Mesodermal cell (in vitro differentiated cells): ENCODE measurements around the gene PPP3CA.
"Not testable (repeated sequence)": the region's sequence is repeated elsewhere in the genome, so short reads cannot be mapped to it uniquely, and the experiment has no call there.

ENCODE experiments used
- H3K27ac ChIP-seq: 2 replicates; pipeline ENCODE4 v1.7.0; 2013; ENCODE audit warnings: mild to moderate bottlenecking, low read depth, low read length, moderate library complexity; ENCODE audit not compliant: severe bottlenecking
- H3K36me3 ChIP-seq: 2 replicates; pipeline ENCODE4 v1.7.1; 2013; ENCODE audit warnings: mild to moderate bottlenecking, low read length, moderate library complexity; ENCODE audit not compliant: control insufficient read depth, insufficient read depth
- H3K4me1 ChIP-seq: one replicate; pipeline ENCODE4 v1.7.1; 2013; ENCODE audit warnings: mild to moderate bottlenecking, low read length; ENCODE audit not compliant: insufficient read depth, control insufficient read depth, poor library complexity, severe bottlenecking
- H3K4me3 ChIP-seq: 2 replicates; pipeline ENCODE4 v1.7.0; 2013; ENCODE audit warnings: low read length, control low read depth, mild to moderate bottlenecking; ENCODE audit not compliant: insufficient read depth, poor library complexity, severe bottlenecking; ENCODE audit errors: extremely low read depth
- H3K9me3 ChIP-seq: 2 replicates; pipeline ENCODE4 v1.7.1; 2013; ENCODE audit warnings: mild to moderate bottlenecking, low read length, moderate library complexity; ENCODE audit not compliant: control insufficient read depth
- WGBS, 2 experiments: methylation state at CpG; one replicate each; pipeline ENCODE4 v1.1.5; 2013; ENCODE audit warnings: missing lambda C conversion rate in 2 of 2; ENCODE audit not compliant: insufficient coverage in 2 of 2; 5-methylcytosine and 5-hydroxymethylcytosine counted together

Gene PPP3CA

GRCh38 chr4:101253121-101253520, 94.2 kb downstream of the PPP3CA start:
- WGBS, 2 experiments = no CpG with 5 or more reads among the region's 1 CpG
- H3K4me1 ChIP-seq = no peaks in the 10 kb centered on the region
- H3K9me3 ChIP-seq = no peaks in the 10 kb centered on the region
- no peak overlapping the region for H3K27ac ChIP-seq
- H3K36me3 ChIP-seq = no peaks in the 10 kb centered on the region
- no peak overlapping the region for H3K4me3 ChIP-seq

DNA sequence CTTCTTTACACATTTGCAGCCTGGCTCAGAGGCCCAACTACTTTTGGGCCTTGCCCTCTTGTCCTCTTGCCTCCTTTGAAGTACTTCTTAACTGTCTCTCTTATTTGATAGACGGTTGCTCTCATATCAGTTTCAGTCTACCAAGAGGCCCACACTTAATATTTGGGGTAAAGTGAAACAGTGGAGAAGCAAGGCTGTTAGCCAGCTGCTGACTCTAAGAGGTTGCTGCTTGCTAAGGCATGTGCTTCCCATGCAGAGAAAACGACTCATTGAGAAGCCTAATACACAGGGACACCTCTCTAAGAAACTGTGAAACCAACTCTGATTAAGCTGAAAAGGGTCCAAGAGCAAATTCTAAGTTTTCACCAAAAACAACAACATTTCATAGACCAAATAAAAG, 94.6 kb downstream of the PPP3CA start:
- 61 to 100% methylated on average over 1 to 2 of the region's 2 CpGs for whole genome bisulfite sequencing, 2 experiments
- no peaks in the 10 kb centered on the region for H3K36me3 ChIP-seq
- H3K4me1 ChIP-seq = no peaks in the 10 kb centered on the region
- no peaks in the 10 kb centered on the region for H3K9me3 ChIP-seq
- no peak overlapping the region for H3K27ac ChIP-seq
- H3K4me3 ChIP-seq = no peak overlapping the region

DNA sequence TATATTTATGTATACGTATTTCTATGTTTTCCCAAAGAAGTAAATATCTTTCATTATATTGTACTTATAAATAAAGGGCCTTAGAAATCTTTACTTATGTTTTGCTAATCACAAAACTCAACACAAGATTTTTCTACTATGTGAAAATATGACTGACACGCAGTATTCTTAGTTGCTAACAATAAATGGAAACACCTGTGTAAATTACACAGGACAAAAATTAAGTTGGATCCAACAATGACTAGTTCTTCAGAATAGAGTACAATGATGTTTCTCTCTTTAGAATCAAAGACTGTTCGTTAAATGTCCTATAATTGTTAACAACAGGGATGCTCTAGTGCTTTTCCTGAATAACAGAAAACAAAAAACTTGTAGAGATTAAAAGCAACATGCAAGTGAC, 96.1 kb downstream of the PPP3CA start:
- H3K27ac ChIP-seq = no peak overlapping the region
- H3K9me3 ChIP-seq = no peaks in the 10 kb centered on the region
- whole genome bisulfite sequencing, 2 experiments = 100% methylated on average over 1 of the region's 3 CpGs; no CpG with 5 or more reads in 1 of the 2 experiments

DNA sequence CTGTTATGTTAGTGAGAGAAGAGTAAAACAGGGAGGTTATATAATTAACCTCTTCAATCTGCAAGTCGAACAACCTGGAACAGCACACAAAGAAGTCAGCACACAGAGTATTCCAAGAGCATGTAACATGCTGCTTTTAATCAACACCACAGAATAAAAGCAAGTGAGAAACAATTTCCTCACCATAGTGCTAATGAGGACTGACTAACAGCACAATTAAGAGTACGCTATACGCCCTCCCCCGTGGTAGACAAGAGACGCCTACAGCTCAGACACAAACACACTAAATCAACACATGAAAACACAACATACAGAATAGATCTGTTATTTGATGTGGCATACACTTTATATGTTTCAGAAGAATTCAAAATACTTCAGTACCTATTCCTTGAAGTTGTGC, 103.0 kb downstream of the PPP3CA start:
- H3K36me3 ChIP-seq = no peaks in the 10 kb centered on the region
- H3K27ac ChIP-seq = no peak overlapping the region
- no peaks in the 10 kb centered on the region for H3K9me3 ChIP-seq
- H3K4me3 ChIP-seq = no peak overlapping the region
- no peaks in the 10 kb centered on the region for H3K4me1 ChIP-seq
- 85 to 100% methylated on average over 1 to 2 of the region's 5 CpGs for WGBS, 2 experiments

More for the DNA sequence above, 96.1 kb downstream of the PPP3CA start:
- Histone ChIP-seq H3K4me1 (no peaks in the 10 kb centered on the region), H3K4me3 (no peak overlapping the region), H3K36me3 (no peaks in the 10 kb centered on the region)

- no CpG with 5 or more reads among the region's 1 CpG for WGBS, 2 experiments
- H3K4me1 ChIP-seq = no peaks in the 10 kb centered on the region
- H3K36me3 ChIP-seq = no peaks in the 10 kb centered on the region
- H3K27ac ChIP-seq = no peak overlapping the region
- H3K4me3 ChIP-seq = no peak overlapping the region
- H3K9me3 ChIP-seq = no peaks in the 10 kb centered on the region
Measured at GRCh38 chr4:101242441-101242840, 104.9 kb downstream of the PPP3CA start.

DNA sequence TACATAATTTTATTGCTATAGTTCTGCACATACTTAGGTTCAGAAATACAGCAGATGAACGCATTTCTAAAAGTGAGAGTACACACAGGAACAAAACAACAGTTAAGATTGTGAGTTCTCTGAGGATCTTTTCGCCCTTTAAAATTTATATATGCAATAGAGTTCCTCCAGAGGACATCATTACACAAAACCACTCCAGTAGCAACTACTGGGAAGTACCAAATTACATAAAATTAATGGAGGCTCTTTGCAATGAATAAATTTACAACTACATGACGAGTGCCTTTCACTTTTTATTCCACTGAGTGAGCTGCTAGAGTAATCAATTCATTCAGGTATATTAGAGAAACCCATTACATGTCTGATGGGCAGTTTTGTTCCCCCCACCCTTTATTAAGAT, 107.2 kb downstream of the PPP3CA start:
- Histone ChIP-seq H3K4me3 (no peak overlapping the region), H3K27ac (no peak overlapping the region)
- WGBS, 2 experiments = 83% methylated on average over 2 of the region's 3 CpGs; no CpG with 5 or more reads in 1 of the 2 experiments

GRCh38 chr4:101239665-101240064, 107.7 kb downstream of the PPP3CA start:
- Histone ChIP-seq H3K4me1 (no peaks in the 10 kb centered on the region), H3K9me3 (no peaks in the 10 kb centered on the region), H3K36me3 (no peaks in the 10 kb centered on the region), H3K27ac (no peak overlapping the region), H3K4me3 (no peak overlapping the region)
- 80% methylated on average over 1 of the region's 1 CpG; no CpG with 5 or more reads in 1 of the 2 experiments for WGBS, 2 experiments

More for the DNA sequence above, 107.2 kb downstream of the PPP3CA start:
- no peaks in the 10 kb centered on the region for H3K4me1 ChIP-seq
- H3K36me3 ChIP-seq = no peaks in the 10 kb centered on the region
- H3K9me3 ChIP-seq = no peaks in the 10 kb centered on the region

DNA sequence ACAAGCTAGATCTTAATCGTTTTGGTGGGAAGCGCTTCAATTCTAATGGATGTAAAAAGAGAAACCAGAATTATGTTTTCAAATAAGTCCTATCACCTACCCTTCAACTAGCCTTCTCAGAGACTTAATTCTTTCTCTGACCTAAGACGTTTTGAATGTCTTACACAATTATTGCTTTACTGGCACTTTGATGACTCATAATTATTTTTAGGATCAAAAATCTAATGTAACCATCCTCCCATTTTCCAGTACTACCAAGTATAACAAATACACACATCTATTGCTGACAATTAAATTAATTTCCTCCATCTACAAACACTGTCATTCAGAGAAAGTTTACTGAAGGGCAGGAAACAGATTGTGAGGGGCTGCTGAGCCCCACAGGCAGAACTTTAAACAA, 108.6 kb downstream of the PPP3CA start:
- Histone ChIP-seq H3K9me3 (no peaks in the 10 kb centered on the region), H3K4me3 (no peak overlapping the region), H3K4me1 (no peaks in the 10 kb centered on the region), H3K36me3 (no peaks in the 10 kb centered on the region), H3K27ac (no peak overlapping the region)
- 100% methylated on average over 1 of the region's 3 CpGs; no CpG with 5 or more reads in 1 of the 2 experiments for whole genome bisulfite sequencing, 2 experiments

DNA sequence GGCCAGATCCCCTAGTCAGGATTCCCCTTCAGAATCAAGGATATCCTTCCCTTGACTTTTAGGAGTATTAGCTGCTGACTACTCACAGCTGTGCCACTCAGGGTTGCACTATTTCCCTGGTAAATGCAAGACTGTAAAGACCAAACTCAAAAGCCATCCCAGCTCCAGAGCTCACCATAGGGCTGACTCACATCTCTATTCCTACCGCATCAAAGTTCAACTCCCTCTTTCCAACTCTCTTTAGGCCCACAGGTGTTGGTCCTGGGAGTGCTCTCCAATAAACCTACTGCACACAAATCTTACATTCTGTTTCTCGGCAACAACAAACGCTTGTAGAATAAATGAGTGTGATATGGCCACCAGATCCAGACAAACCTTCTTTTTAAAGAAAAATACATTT, 109.6 kb downstream of the PPP3CA start:
- Histone ChIP-seq H3K4me1 (no peaks in the 10 kb centered on the region), H3K4me3 (no peak overlapping the region), H3K36me3 (no peaks in the 10 kb centered on the region), H3K27ac (no peak overlapping the region), H3K9me3 (no peaks in the 10 kb centered on the region)
- 90% methylated on average over 1 of the region's 3 CpGs; no CpG with 5 or more reads in 1 of the 2 experiments for WGBS, 2 experiments

- Histone ChIP-seq H3K4me1 (no peaks in the 10 kb centered on the region), H3K36me3 (no peaks in the 10 kb centered on the region), H3K27ac (no peak overlapping the region), H3K9me3 (no peaks in the 10 kb centered on the region), H3K4me3 (no peak overlapping the region)
- WGBS, 2 experiments = 86 to 100% methylated on average over 1 of the region's 2 CpGs
Measured at GRCh38 chr4:101236097-101236496, 111.2 kb downstream of the PPP3CA start.

GRCh38 chr4:101234141-101234540, 113.2 kb downstream of the PPP3CA start:
- H3K4me3 ChIP-seq, H3K27ac ChIP-seq, H3K9me3 ChIP-seq, H3K4me1 ChIP-seq, H3K36me3 ChIP-seq: not testable (repeated sequence)
